Measurements from ENCODE around the gene LMX1B.

The LMX1B gene

DNA sequence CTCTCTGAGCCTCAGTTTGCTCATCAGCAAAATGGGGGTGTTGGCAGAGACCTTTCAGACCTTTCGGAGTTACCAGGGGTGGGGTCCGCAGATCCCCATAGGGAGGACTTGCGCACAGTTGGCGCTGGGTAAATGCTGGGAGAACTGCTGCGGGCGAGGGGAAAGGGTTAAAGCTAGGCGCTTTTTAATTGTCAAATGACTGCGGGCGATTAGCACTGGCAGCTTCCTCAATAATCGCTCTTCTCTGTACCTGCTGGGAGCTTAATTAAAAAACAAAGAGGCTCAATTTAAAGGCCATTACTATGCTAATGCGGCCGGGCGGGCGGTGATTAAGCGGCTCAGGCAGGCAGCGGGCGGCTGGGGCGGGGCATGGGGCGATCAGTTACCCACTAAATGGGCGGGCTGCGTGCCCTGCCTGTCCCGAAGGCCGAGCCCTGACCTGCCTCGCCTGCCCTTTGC, 63.0 kb downstream of the LMX1B start:
- peak; percentile 95 for DNase-seq (ENCODE audit: low read depth, low spot score)

DNA sequence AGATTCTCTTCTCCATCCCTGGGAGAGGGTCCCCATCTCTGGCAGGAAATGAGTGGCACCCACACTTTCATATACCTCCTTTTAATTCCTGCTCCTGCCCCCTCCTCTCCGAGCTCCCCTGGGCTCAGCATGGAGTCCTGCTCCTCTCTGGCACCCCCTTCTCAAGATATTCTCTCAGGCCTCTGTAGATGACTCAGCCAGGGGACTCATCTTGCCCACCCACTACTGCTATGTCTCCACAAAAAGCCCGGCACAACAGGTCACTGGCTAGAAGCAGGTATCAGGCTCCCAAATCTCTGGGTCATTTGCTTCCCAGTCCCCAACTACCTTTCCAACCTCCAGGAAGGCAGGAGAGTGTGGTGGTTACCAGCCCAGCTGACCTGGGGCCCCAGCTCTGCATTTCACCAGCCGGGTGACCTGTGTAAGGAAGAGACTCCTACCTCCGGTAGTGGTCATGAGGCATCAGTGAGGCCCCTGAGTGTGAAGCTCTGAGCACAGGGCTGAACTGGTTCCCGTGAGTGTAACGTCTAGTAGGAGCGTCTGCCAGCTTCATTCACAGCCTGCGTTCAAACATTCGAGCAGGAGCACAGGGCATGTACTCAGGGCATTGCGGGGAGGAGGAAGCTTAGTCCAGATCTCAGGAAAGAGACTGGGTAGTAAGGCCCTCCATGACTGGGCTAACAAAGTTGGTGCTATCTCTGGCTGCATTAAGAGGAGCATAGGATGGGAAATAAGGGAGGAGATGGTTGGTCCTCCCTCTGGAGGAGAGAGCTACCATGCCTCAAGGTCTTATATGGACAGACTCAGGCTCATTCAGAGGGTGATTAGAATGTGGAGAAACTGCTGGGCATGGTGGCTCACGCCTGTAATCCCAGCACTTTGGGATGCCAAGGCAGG, 63.7 kb downstream of the LMX1B start:
- no peak for DNase-seq (ENCODE audit: low read depth, low spot score)

DNA sequence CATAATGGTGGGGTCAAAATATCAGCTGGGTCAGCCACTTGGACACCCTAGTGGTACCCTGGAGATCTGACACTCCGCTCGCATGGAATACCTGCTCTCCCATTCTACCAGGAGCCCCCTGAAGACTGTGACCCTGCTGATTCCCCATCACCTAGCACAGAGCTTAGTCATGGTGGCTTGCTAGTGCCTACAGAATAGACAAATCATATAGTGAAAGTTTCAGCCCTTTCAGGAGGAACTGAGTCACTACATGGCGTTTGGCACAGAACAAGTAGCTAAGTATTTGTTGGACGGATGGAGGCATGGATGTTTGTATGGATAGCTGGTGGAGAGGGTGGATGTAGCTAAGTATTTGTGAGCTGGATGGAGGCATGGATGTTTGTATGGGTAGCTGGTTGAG, 65.3 kb downstream of the LMX1B start:
- DNase-seq (ENCODE audit: low read depth, low spot score): no peak

DNA sequence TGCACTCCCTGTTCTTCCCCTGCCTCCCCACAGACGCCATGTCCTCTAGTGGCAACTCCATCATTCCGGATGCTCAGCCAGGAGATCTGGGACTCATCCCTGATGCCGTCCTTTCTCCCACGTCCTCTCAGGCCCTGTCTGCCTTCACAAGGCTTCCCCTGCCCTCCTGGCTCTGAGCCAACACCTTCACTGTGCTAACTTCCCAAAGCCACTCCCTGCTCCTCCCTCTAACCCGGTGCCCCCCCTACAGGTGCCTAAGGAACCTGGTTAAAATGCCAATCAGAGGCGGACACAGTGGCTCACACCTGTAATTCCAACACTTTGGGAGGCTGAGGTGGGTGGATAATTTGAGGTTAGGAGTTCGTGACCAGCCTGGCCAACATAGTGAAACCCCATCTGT, 67.6 kb downstream of the LMX1B start:
- no peak for DNase-seq (ENCODE audit: low read depth, low spot score)

DNA sequence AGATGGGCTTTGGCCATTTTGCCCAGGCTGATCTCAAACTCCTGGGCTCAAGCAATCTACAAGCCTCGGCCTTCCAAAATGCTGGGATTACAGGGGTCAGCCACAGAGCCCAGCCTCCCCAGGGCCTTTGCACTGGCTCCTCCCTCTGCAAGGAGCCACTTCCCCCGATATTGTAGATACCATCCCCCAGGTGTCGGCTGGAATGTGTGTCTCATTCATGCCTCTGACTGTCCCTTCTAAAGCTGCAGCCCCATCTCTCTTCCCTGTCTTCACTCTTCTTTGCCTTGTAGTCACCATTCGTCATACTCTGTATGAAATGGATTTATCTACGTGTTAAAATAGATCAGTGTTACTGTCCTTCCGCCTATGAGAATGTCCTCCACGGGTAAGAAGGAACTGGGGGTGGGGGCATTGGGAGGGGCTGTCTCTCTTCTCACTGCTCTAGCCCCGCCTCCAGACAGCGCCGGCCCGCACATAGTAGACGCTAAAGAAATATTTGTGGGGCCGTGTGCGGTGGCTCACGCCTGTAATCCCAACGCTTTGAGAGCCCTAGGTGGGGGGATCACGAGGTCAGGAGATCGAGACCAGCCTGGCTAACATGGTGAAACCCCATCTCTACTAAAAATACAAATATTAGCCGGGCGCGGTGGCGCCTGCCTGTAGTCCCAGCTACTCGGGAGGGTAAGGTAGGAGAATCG, 68.5 kb downstream of the LMX1B start:
- no peak for DNase-seq (ENCODE audit: low read depth, low spot score)

DNA sequence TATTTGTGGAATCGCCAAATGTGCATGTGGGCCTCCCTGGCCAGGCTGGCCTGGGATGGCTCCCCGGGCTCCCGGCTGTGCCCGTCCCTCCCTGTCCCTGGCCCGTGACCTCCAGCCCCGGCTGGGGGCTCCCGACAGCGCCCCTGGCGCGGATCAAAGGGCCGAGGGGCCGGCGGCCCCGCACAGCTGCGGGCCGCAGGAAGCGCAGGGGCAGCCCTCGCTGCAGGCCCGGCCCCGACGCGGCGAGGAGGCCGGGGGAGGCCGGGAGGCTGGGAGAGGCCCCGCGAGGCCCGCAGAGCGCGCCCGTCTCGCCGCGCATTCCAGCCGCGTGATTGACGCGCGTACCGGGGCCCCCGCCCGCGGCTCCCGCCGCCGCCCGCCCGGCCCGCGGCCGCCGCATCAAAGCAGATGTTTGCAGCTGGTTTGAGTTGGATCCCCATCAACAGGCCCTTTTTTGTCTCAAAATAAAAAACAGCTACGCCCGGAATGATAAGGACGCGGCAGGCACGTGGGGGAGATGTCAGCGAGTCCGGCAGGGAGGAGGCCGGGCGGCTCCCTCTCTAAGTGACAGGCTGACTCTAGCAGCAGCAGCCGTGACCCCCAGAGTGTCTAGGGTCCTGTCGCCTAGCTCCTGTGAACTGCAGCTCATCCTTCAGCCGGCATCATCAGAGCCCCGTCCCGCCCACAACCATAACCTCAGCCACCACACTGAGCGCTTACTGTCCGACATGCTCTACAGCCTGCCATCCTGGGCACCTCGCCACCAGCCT, 69.4 kb downstream of the LMX1B start:
- no peak for DNase-seq (ENCODE audit: low read depth, low spot score)

DNA sequence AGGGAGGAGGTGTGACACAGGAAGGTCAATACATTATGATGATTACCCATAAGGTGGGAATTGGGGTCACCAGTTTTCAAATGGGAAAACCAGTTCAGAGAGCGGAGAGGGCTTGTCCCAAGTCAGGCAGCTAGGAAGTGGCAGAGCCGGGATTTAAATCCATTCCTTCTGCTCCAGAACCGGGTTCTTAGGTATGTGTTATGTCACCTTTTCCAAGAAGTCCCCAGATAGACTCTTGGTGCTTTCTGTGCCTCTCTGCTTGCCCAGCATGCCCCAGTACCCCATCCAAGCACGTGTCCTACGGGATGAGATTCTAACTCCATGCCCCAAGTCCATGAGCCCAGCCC, 69.9 kb downstream of the LMX1B start:
- DNase-seq (ENCODE audit: low read depth, low spot score): no peak

DNA sequence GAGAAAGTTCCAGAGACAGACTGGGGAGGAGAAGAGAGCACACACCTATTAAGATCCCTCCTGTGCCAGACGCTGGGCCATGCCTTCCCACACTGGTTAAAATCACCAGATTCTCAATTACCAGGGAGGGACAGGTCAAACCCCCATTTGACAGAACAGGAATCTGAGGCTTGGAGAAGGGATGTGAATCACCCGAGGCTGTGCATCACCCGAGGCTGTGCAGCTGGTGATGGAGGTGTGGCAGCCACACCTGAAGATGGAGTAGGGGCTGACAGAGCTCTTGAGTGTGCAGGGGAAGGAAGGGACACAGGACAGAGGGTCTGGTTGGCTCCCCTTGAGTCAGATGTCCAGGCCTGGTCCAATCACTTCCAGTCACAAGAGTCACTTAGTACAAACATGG, 70.6 kb downstream of the LMX1B start:
- DNase-seq (ENCODE audit: low read depth, low spot score): no peak

DNA sequence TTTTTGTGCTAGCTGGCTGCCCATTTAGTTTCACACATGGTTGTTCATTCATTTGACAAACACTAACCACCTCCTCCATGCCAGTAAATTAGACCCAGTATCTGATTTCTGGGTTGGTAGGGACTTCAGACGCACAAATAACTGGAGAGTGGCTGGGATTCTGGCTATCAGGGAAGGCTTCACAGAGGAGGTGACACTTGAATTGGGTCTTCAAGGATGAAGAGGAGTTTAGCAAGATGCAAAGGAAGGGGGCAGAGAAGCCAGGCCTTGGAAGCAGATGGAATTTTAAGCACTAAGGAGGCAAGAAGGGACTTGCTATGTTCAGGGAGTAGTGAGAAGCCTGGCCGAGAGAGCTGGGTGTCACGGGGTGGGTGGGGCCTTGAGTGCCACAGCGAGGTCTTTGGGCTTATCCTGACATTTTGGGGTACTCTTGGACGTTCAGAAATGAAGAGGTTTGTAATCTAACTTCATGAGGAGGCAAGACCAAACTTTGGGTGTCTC, 71.3 kb downstream of the LMX1B start:
- DNase-seq (ENCODE audit: low read depth, low spot score): no peak

DNA sequence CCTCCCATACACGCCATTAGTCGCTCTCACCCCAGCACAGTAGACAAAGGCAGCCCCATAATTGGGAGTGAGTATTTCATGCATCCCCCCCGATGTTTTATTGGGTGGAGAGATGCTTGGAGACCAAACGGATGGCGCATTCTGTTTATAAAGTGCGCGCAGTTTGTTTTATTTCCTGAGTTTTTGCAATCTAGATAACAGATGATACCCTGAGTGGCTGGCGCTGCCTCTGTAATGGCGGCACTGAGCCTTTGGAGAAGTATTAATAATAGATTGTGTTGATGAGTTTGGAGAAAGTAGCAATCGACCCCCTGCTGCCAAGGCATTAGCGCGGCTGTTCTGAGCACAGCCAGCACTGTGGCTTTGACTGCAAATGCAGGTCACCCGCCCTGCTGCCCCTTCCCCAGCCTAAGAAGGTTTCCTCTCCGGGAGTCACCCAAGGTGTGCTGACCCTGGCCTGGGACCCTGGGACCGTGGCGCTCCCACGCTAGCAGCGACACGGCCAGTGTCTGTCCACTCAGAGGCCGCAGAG, 74.3 kb downstream of the LMX1B start:
- DNase-seq (ENCODE audit: low read depth, low spot score): no peak

DNA sequence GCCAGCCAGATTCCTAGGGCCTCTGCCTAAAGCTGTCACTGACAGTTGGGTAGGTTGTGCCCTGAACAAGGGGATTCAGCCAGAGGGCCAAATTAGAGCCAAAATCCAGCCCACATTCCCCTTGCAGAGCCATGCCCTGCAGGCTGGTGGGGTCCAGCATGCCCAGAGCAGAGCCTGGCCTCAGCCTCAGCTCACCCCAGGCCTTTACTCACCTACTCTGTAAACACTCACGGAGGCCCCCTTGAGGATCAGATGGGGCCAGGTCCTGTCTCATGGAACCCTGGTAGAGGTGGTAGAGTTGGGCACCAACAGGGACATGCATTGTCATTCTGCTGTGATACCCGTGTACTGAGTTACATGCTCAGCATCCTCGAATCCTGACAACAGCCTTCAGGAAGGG, 74.9 kb downstream of the LMX1B start:
- DNase-seq (ENCODE audit: low read depth, low spot score): peak; percentile 61

DNA sequence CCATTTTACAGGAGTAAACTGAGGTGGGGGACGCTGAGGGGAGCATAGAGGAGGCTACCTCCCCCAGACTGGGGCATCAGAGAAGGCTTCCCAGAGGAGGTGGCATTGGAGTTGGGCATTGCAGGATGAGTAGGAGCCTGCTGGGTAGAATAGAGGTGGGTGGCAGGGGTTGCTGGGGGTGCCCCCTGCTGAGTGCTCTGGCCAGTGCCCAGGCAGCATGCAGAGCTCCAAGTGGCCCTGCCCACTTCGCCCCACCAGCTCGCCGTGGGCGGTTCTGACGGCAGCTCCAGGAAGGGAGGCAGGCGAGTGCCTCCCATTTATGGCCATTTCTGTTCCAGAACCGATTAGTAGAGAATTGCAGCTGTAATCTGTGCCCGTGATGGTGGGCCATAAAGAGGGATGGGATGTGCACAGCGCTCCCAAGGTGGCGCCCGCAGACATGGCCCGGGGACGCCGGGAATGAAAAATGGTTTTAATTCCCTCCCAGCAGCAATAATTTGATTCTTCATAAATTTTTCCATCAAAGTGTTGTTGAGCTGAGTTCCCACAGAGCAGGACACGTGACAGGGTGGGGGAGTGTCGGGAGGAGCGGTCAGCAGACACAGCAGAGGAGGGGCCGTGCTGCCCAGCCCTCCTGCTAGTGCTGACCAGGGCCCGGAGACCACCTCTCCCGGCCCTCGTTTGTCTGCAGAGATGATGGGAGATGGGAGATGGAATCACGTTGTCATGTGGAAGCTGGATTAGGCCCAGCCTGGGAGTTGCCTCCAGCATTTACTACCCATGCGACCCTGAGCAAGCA, 75.5 kb downstream of the LMX1B start:
- no peak for DNase-seq (ENCODE audit: low read depth, low spot score)

DNA sequence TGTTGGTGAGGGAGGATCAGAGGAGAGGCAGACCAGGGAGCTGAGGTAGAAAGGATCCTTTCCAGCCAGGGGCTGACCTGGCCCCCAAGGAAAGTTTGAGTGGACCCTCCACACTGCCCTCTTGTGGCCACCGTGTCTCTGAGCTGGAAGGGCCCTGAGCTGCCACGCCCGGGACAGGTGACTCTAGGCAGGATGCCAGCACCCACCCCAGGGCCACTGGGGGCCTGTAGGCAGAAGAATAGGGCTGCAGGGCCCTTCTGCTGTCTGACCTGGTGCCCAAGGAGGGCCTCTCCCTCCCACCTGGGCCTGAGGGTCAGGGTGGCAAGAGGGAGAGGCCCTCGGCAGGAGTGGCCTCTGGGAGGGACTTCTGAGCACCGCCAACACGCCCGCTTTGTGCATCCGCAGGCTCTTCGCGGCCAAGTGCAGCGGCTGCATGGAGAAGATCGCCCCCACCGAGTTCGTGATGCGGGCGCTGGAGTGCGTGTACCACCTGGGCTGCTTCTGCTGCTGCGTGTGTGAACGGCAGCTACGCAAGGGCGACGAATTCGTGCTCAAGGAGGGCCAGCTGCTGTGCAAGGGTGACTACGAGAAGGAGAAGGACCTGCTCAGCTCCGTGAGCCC, 76.8 kb downstream of the LMX1B start:
- peak; percentile 85 for DNase-seq (ENCODE audit: low read depth, low spot score)

DNA sequence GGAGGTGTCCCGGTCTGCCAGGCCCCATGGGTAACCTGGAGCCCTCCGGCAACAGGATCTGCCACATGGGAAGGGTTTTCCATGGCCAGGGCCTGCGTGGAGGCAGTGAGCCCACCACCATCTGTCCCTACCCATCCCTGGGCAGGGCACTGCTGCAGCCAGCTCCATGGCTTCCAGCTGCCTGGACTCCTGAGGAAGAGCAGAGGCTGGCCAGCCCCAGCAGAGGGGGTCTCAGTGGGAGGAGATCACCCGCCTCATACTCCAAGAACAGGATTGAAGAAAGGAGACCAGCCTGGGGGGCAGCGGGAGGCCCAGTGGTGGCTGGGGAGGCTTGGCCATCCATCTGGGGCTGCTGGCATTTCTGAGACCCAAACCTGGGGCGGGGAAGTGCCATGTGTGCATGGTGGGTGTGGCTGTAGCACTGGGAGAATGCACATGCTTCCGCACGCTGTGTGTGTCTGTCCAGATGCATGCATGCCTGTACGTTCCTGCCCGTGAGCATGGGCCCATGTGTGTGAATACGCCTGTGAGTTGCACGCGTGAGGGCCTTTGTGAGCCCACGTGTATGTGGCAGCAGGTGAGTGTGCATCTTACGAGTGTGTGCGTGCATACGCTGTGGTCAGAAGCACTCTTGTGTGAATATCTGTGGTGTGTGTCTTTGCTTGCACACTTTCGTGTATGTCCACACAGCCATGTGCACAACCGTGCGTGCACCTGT, 78.5 kb downstream of the LMX1B start:
- DNase-seq (ENCODE audit: low read depth, low spot score): no peak

DNA sequence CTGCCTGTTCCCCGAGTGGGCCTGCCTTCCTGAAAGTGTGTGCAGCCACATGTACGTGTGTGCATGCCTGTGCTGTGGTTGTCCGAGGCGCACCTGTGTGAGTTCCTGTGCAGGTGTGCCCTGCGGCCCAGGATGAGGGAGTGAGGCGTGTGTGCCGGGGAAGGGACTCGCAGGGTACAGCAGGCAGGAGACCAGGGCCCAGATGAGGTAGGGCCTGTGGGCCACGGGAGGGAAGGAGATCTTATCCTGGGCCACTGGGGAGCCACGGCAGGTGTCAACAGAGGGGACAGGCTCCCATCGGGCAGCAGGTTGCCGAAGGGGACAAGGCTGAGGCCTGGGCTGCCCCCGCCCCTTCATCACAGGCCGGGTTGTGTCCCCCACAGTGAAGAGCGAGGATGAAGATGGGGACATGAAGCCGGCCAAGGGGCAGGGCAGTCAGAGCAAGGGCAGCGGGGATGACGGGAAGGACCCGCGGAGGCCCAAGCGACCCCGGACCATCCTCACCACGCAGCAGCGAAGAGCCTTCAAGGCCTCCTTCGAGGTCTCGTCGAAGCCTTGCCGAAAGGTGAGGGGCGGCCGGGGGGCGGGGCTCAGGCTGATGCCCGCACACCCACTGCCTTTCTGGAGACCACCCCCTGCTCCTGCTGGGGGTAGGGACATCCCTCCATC, 79.2 kb downstream of the LMX1B start:
- no peak for DNase-seq (ENCODE audit: low read depth, low spot score)

DNA sequence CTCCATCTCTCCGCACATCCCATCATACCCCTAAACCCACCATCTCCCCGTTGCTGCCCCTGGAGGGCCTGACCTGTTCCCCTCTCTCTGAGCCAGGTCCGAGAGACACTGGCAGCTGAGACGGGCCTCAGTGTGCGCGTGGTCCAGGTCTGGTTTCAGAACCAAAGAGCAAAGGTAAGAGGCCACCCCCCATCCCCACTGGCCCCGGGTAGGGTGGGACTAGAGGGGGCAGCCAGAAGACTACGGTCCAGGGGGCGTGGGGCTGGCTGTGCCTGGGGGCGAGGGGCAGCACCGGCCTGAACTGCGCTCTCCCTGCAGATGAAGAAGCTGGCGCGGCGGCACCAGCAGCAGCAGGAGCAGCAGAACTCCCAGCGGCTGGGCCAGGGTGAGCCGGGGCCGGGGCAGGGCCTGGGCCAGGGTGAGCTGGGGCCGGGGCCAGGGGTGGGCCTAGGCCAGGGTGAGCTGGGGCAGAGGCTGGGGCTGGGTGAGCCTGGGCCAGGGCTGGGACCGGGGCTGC, 79.8 kb downstream of the LMX1B start:
- DNase-seq (ENCODE audit: low read depth, low spot score): no peak

DNA sequence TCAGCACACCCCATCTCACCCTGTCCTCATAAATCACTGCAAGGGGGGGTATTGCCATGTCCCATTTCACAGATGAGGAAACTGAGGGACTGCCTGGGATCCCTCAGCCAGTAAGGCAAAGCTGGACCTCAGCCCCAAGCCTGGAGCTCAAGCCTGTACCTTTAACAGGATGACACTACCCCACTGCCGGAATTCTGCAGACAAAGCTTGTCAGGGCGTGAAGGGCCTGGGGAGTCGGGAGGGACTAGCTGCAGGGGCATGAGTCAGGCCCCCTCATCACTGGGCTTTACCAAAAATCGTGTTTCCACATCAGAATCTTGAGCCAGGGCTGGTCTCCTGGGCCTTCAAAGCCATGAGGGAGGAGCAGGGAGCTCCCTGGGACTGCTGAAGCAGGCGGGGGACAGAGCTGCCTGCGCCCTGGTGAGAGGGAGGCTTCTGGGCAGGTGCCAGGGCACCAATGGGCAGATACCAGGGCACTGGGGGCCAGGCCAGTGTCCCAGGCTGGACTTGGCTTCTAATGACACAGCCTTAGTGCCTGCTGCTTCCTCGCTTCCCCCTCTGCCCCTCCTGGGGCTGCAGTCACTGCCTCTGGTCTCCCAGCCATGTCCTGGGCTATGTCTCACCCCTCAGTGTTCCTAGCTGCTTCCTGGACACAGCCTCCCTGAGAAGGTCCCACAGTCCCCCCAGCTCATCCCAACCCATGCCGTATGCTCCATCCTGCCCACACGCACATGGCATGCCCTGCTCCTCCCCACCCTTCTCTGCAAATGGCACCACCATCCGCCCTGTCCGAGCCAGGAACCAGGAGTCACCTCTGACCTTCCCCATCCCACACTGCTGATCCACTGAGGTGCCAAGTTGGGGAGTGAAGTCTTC, 80.7 kb downstream of the LMX1B start:
- no peak for DNase-seq (ENCODE audit: low read depth, low spot score)

DNA sequence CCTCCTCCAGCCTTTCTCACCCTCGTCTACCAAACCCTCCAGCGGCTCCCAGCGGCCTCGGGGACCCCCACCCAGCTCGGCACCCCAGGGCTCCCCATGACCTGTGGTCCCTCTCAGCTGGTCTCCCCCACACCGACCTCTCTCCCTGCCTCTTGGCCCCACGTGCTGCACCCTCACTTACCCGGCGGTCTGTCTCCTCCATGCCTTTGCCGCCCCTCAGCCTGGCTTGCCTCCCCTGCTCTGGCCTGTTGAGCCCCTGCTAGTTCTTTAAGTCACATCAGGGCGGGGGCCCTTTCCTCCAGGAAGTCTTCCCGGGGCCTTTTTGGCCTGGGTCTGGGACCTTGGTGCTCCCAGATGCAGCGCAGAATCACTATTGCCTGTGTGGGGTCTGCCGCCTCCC, 81.5 kb downstream of the LMX1B start:
- no peak for DNase-seq (ENCODE audit: low read depth, low spot score)
